ENCODE results near the gene WASHC2C. TPM values are rescaled to one million over a fixed set of nuclear protein-coding genes. Genes with fewer than 3 reads are reported as not detected.
"Not testable (repeated sequence)": the region's sequence is repeated elsewhere in the genome, so short reads cannot be mapped to it uniquely, and the experiment has no call there.

The WASHC2C gene
- total RNA-seq, 1 donor from 2014 or later, result 53.3 TPM

DNA sequence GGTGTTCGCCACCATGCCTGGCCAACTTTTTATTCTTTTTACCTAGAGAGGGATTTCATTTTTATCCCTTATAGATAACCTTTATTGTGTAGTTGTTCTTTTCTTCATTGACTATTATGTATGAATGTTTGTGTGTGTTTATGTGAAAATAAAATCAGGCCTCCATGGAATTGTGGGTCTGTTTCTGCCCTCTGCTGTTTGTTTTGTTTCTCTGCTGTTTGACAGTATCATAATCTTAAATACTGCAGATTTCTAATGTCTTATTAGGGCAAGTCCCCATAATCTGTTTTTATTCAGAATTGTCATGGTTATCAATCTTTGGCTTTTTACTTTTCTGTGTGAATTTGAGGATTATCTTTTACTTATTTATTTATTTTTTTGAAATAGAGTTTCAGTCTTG, 7.8 kb downstream of the WASHC2C start:
- not testable (repeated sequence) for H3K4me1 Mint-ChIP-seq (ENCODE audit: low read depth); DNase-seq (ENCODE audit: low spot score); H3K4me3 Mint-ChIP-seq (ENCODE audit: unreplicated experiment); H3K27ac Mint-ChIP-seq (ENCODE audit: unreplicated experiment); H3K9me3 Mint-ChIP-seq (ENCODE audit: low read depth); H3K27me3 Mint-ChIP-seq (ENCODE audit: low read depth); H3K36me3 Mint-ChIP-seq (ENCODE audit: low read depth)
- TF ChIP-seq, protein P1, sequence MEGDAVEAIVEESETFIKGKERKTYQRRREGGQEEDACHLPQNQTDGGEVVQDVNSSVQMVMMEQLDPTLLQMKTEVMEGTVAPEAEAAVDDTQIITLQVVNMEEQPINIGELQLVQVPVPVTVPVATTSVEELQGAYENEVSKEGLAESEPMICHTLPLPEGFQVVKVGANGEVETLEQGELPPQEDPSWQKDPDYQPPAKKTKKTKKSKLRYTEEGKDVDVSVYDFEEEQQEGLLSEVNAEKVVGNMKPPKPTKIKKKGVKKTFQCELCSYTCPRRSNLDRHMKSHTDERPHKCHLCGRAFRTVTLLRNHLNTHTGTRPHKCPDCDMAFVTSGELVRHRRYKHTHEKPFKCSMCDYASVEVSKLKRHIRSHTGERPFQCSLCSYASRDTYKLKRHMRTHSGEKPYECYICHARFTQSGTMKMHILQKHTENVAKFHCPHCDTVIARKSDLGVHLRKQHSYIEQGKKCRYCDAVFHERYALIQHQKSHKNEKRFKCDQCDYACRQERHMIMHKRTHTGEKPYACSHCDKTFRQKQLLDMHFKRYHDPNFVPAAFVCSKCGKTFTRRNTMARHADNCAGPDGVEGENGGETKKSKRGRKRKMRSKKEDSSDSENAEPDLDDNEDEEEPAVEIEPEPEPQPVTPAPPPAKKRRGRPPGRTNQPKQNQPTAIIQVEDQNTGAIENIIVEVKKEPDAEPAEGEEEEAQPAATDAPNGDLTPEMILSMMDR (IDR thresholded peaks at IDR 0.05), result peak; percentile 61

DNA sequence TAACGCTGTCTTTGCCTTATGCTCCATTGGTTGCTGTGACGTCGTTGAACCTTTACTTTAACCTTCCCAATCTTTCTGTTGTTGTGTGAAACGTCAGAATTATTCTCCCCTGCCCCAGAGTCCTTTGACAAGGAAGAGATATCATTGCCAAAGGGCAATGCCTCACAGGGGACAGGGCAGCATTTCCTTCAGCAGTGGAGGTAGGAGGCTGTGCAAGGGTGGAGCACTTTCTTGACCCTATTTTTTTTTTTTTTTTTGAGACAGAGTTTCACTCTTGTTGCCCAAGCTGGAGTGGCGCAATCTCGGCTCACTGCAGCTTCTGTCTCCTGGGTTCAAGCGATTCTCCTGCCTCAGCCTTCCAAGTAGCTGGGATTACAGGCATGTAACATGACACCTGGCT, 14.5 kb downstream of the WASHC2C start:
- not testable (repeated sequence) for H3K9me3 Mint-ChIP-seq (ENCODE audit: low read depth); H3K4me3 Mint-ChIP-seq (ENCODE audit: unreplicated experiment); H3K27me3 Mint-ChIP-seq (ENCODE audit: low read depth); H3K4me1 Mint-ChIP-seq (ENCODE audit: low read depth); H3K27ac Mint-ChIP-seq (ENCODE audit: unreplicated experiment); H3K36me3 Mint-ChIP-seq (ENCODE audit: low read depth); DNase-seq (ENCODE audit: low spot score)

DNA sequence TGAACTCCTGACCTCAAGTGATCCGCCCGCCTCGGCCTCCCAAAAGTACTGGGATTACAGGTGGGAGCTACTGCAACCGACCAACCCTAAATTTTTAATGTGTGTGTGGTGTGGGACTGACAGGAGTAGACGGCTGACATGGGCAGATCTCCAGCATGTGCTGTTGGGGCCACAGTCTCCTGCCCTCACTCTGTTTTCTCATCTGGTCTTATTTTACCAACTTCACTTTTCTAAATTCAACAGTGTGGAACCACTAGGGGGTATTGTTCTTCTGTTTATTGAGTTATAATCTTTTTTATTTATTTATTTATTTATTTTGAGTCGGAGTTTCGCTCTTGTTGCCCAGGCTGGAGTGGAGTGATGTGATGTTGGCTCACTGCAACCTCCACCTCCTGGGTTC, 14.9 kb downstream of the WASHC2C start:
- not testable (repeated sequence) for H3K9me3 Mint-ChIP-seq (ENCODE audit: low read depth)

DNA sequence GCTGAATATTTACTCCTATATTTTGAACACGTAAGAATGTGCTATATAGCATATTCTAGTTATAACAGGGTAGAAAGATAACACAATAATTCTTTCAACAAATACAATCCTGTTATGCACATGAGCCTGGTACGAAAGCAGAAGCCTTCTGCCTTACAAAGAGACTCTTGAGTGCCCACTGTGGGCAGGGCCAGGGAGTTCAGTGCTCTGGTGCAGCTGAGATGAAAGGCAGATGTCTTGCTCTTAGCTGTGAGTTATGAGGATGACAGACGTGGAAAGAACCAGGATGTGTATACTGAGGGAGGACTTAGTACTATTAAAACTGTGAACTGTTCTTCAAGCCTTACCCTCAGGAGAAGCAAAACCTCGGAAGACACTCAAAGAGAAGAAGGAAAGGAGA, 24.1 kb downstream of the WASHC2C start:
- H3K4me3 Mint-ChIP-seq (ENCODE audit: unreplicated experiment); H3K4me1 Mint-ChIP-seq (ENCODE audit: low read depth); H3K9me3 Mint-ChIP-seq (ENCODE audit: low read depth); H3K27me3 Mint-ChIP-seq (ENCODE audit: low read depth); H3K36me3 Mint-ChIP-seq (ENCODE audit: low read depth); DNase-seq (ENCODE audit: low spot score); H3K27ac Mint-ChIP-seq (ENCODE audit: unreplicated experiment): not testable (repeated sequence)

More for the DNA sequence above, 14.9 kb downstream of the WASHC2C start:
- H3K27me3 Mint-ChIP-seq (ENCODE audit: low read depth); H3K36me3 Mint-ChIP-seq (ENCODE audit: low read depth); H3K27ac Mint-ChIP-seq (ENCODE audit: unreplicated experiment); H3K4me3 Mint-ChIP-seq (ENCODE audit: unreplicated experiment); H3K4me1 Mint-ChIP-seq (ENCODE audit: low read depth); DNase-seq (ENCODE audit: low spot score): not testable (repeated sequence)

DNA sequence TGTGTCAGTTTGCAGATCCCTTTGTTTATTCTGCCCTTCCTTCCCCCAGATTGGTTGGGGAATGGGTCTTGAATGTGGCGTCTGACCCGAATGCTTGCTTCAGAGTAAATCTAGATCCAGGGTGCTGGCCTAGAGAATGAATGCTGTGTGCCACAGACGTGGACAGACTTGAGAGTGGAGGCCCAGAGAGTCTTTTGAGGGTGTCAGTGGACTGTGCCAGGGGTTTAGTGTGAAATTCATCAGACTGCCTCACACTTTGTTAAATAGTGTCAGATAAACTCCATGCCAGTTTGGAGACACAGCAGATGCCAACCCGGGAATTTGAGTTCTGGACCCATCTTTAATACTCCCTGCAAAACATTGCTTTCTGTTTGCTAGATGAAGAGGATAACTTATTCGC, 25.1 kb downstream of the WASHC2C start:
- not testable (repeated sequence) for H3K4me1 Mint-ChIP-seq (ENCODE audit: low read depth); H3K27me3 Mint-ChIP-seq (ENCODE audit: low read depth); H3K36me3 Mint-ChIP-seq (ENCODE audit: low read depth); H3K9me3 Mint-ChIP-seq (ENCODE audit: low read depth); DNase-seq (ENCODE audit: low spot score); H3K4me3 Mint-ChIP-seq (ENCODE audit: unreplicated experiment); H3K27ac Mint-ChIP-seq (ENCODE audit: unreplicated experiment)

DNA sequence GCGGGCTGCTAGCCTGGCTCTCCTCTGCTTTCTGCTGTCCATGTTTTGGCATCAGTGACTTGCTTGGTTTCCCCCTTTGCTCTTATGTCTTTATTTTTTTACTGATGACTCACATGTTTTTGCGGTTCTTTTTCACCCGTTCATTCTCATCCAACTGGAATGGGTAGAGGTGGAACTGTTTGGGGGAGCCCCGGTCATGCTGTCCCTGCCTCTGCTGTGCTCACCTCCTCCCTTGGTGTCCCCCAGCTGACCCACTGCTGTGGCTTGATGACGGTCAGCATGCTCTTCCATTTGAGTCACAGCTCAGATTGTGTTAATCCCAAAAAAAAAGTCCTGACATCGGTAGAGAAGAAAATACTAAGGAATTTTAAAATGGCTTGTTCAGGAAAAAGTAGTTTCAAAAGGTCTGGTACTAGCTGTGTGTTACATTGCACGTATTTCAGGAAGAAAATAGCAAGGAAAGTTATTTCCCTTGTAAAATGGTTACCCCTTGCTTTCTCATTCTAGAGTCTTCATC, 27.0 kb downstream of the WASHC2C start:
- DNase-seq (ENCODE audit: low spot score); H3K27ac Mint-ChIP-seq (ENCODE audit: unreplicated experiment); H3K4me1 Mint-ChIP-seq (ENCODE audit: low read depth): not testable (repeated sequence)

DNA sequence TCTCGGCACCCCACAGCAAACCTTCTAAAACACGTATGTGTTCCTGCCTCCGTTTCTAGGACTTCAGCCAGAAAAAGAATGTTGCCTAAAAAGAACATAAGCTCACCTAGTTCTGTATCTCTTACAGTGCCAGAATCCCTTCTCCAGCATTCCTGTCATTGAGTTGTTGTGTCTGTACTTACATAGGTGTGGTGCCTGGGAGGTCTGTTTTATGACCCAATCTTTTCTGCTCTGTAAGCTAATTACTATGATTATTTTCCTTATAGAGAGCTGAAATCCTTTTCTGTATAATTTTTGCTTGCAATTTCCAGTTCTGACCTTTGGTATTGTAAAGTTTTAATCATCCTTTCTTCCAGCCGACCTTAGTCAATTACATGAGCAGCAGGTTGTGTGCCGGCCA, 28.0 kb downstream of the WASHC2C start:
- not testable (repeated sequence) for H3K27me3 Mint-ChIP-seq (ENCODE audit: low read depth); H3K27ac Mint-ChIP-seq (ENCODE audit: unreplicated experiment); DNase-seq (ENCODE audit: low spot score); H3K4me1 Mint-ChIP-seq (ENCODE audit: low read depth); H3K9me3 Mint-ChIP-seq (ENCODE audit: low read depth); H3K4me3 Mint-ChIP-seq (ENCODE audit: unreplicated experiment); H3K36me3 Mint-ChIP-seq (ENCODE audit: low read depth)

More for the DNA sequence above, 27.0 kb downstream of the WASHC2C start:
- H3K36me3 Mint-ChIP-seq (ENCODE audit: low read depth); H3K4me3 Mint-ChIP-seq (ENCODE audit: unreplicated experiment); H3K27me3 Mint-ChIP-seq (ENCODE audit: low read depth); H3K9me3 Mint-ChIP-seq (ENCODE audit: low read depth): not testable (repeated sequence)

DNA sequence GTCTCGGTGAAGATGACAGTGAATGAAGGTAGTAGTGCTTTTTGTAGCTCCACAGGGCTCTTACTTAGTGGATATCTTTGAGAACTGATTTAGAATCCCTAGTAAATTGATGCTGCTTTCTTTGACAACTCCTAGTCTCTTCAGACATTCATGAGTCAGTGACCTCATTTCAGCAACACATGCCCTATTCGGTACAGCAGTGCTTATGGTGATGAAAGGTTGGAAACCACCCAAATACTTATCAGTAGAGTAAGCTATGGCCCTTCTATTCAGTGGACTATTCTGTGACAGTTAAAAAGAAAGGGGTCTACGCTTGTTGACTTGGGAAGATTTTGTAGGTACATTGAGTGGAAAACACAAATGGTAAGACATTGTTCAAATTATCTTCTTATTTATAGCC, 29.0 kb downstream of the WASHC2C start:
- peaks cover 10% of the 10 kb centered on the region for H3K36me3 Mint-ChIP-seq (ENCODE audit: low read depth)

DNA sequence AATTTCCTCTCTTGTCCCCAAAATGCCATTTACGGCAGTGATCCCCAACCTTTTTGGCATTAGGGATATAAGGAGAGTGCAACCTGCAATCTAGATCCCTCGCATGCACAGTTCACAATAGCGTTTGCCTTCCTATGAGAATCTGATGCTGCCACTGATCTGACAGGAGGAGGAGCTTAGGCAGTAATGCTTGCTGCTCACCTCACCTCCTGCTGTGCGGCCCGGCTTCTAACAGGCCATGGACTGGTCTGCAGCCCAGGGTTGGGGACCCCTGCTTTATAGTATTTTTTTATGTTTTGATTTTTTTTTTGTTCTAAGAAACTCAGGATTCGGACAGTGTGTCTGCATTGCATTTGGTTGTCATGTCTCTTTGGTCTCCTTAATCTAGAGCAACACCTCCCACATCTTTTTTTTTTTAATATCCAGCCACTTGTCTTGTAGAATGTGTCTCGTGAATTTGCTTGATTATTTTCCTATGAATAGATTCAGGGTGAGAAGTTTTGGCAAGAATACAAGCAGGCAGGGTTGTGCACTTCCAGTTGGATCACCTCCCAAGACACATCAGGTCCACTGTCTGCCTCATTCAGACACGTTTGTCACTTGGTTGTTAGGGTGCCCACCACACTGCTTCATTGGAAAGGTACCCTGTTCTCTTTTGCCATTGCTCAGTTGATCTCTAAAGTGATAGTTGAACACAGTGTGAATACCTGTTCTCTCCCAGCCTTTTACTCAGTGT, 30.8 kb downstream of the WASHC2C start:
- DNase-seq (ENCODE audit: low spot score), result peak; percentile 92
- H3K4me1 Mint-ChIP-seq (ENCODE audit: low read depth); H3K4me3 Mint-ChIP-seq (ENCODE audit: unreplicated experiment); H3K27me3 Mint-ChIP-seq (ENCODE audit: low read depth); H3K9me3 Mint-ChIP-seq (ENCODE audit: low read depth); H3K27ac Mint-ChIP-seq (ENCODE audit: unreplicated experiment): not testable (repeated sequence)
- peaks cover 10% of the 10 kb centered on the region for H3K36me3 Mint-ChIP-seq (ENCODE audit: low read depth)

More for the DNA sequence above, 29.0 kb downstream of the WASHC2C start:
- H3K27me3 Mint-ChIP-seq (ENCODE audit: low read depth); H3K4me3 Mint-ChIP-seq (ENCODE audit: unreplicated experiment); H3K27ac Mint-ChIP-seq (ENCODE audit: unreplicated experiment); DNase-seq (ENCODE audit: low spot score); H3K4me1 Mint-ChIP-seq (ENCODE audit: low read depth); H3K9me3 Mint-ChIP-seq (ENCODE audit: low read depth): not testable (repeated sequence)

DNA sequence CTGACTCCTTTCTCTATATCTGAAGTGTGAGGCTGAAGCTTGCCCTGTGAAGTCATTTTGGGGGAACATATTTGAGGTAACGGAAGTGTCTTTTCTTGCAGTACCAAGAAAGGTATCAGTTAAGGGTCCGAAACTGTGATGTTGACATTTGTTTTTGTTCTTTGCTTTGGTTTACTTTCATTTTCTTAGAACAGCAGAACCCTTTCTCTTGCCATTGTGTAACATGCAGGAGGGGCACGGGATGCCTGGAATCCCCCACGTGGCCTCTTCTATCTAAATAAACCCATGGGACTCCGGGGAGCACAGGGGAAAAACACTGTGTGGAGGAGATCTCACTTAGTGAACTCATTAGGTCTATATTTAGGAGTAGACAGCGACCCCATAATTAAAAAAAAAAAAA, 34.6 kb downstream of the WASHC2C start:
- not testable (repeated sequence) for H3K36me3 Mint-ChIP-seq (ENCODE audit: low read depth); H3K4me3 Mint-ChIP-seq (ENCODE audit: unreplicated experiment)

DNA sequence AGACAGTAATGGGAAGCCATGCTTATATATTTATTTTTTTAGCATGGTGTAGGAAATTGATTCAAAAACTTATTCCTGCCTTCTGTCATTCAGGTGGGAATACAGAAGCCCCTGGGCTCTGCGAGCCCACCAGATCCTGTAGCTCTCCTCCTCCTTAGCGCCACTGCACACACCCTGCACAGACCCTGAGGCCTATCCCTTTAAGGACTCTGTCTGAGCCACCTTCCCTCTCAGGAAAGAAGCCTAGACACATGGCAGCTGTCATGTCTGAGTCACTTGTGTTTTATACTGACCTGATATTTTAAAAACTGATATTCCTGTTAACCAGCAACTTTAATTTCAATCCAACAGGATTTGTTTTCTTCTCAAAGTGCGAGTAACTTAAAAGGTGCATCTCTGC, 36.0 kb downstream of the WASHC2C start:
- not testable (repeated sequence) for H3K27me3 Mint-ChIP-seq (ENCODE audit: low read depth); H3K4me3 Mint-ChIP-seq (ENCODE audit: unreplicated experiment); H3K4me1 Mint-ChIP-seq (ENCODE audit: low read depth); H3K9me3 Mint-ChIP-seq (ENCODE audit: low read depth); H3K36me3 Mint-ChIP-seq (ENCODE audit: low read depth); H3K27ac Mint-ChIP-seq (ENCODE audit: unreplicated experiment); DNase-seq (ENCODE audit: low spot score)

More for the DNA sequence above, 34.6 kb downstream of the WASHC2C start:
- not testable (repeated sequence) for H3K4me1 Mint-ChIP-seq (ENCODE audit: low read depth); H3K27ac Mint-ChIP-seq (ENCODE audit: unreplicated experiment); H3K27me3 Mint-ChIP-seq (ENCODE audit: low read depth); H3K9me3 Mint-ChIP-seq (ENCODE audit: low read depth); DNase-seq (ENCODE audit: low spot score)

DNA sequence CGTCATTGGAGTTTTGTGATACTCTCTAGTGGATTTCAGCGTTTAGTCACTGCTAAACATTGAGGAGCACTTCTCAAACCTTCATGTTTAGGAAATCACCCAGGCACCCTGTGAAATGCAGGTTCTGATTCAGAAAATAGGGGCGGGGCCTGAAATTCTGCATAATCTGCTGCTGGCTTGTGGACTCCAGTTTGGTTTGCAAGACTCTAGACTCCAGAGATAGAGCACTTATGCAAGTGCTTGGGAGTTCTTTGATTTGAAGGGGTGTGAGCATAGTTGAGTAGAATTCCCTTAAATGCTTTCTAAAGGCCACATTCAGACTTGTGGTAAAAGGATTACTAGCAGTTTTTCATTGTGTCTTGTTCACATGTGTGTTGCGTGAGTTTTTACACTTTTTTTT, 41.3 kb downstream of the WASHC2C start:
- not testable (repeated sequence) for H3K9me3 Mint-ChIP-seq (ENCODE audit: low read depth); DNase-seq (ENCODE audit: low spot score); H3K27ac Mint-ChIP-seq (ENCODE audit: unreplicated experiment); H3K27me3 Mint-ChIP-seq (ENCODE audit: low read depth); H3K4me1 Mint-ChIP-seq (ENCODE audit: low read depth); H3K36me3 Mint-ChIP-seq (ENCODE audit: low read depth); H3K4me3 Mint-ChIP-seq (ENCODE audit: unreplicated experiment)
